Measurements from ENCODE around the gene ARL8A.

Gene ARL8A

GRCh38 chr1:202110977-202111376 lies 33.6 kb downstream of the ARL8A start:
- no peak for TF ChIP-seq CTCF (IDR thresholded peaks at IDR 0.05; ENCODE audit: control extremely low read depth, extremely low read depth, low read depth, missing control alignments)
- CTCF ChIA-PET = interaction anchor here (2.0 kb wide), 1 partner anchor 24 kb away, joined by 7 read pairs; no protein-coding TSS in a partner anchor
- POLR2A ChIA-PET = no interaction called here
- DNase-seq (ENCODE audit: extremely low spot score) = no peak

- ChIA-PET POLR2A (no interaction called here), CTCF (interaction anchor here (1.0 to 1.6 kb wide), 4 partner anchors 10 to 99 kb away, joined by 3 to 5 read pairs (median 4); no protein-coding TSS in a partner anchor)
- no peak for TF ChIP-seq CTCF (IDR thresholded peaks at IDR 0.05; ENCODE audit: control extremely low read depth, extremely low read depth, low read depth, missing control alignments)
- DNase-seq (ENCODE audit: extremely low spot score) = no peak
Measured at GRCh38 chr1:202107801-202108731, 36.5 kb downstream of the ARL8A start.

GRCh38 chr1:202107321-202107761 lies 37.2 kb downstream of the ARL8A start:
- no peak for TF ChIP-seq CTCF (IDR thresholded peaks at IDR 0.05; ENCODE audit: control extremely low read depth, extremely low read depth, low read depth, missing control alignments)
- ChIA-PET CTCF (interaction anchor here (1.1 to 1.4 kb wide), 3 partner anchors 11 to 82 kb away, joined by 3 to 4 read pairs (median 3); no protein-coding TSS in a partner anchor), POLR2A (no interaction called here)
- no peak for DNase-seq (ENCODE audit: extremely low spot score)

GRCh38 chr1:202106340-202107254 lies 37.9 kb downstream of the ARL8A start:
- CTCF ChIA-PET = interaction anchor here (1.0 to 1.5 kb wide), 7 partner anchors 12 to 107 kb away, joined by 3 to 4 read pairs (median 3); no protein-coding TSS in a partner anchor
- POLR2A ChIA-PET = no interaction called here
- DNase-seq (ENCODE audit: extremely low spot score) = no peak
- no peak for TF ChIP-seq CTCF (IDR thresholded peaks at IDR 0.05; ENCODE audit: control extremely low read depth, extremely low read depth, low read depth, missing control alignments)

- ChIA-PET CTCF (interaction anchor here (0.7 to 1.5 kb wide), 7 partner anchors 12 to 106 kb away, joined by 3 to 4 read pairs (median 3); no protein-coding TSS in a partner anchor), POLR2A (no interaction called here)
- DNase-seq (ENCODE audit: extremely low spot score) = no peak
- no peak for TF ChIP-seq CTCF (IDR thresholded peaks at IDR 0.05; ENCODE audit: control extremely low read depth, extremely low read depth, low read depth, missing control alignments)
Measured at GRCh38 chr1:202105571-202106339, 38.8 kb downstream of the ARL8A start.
